GM23338 (cell line): ENCODE data around the gene OR51I1. TPM values are rescaled to one million over a fixed set of nuclear protein-coding genes. Genes with fewer than 3 reads are reported as not detected.

Source experiments
- ATAC-seq: fragments of 200-7000 bp; cut with Tn5 transposase; 3 replicates; pipeline ENCODE4 v1.9.1; 2020
- DNase-seq: peaks from one replicate; pipeline ENCODE4 v3.0.0-alpha.2; 2015; ENCODE audit warnings: low spot score
- H2AFZ ChIP-seq: fragments of 200-600 bp; sonication (generic); 2 replicates; pipeline ENCODE4 v1.8.0; 2016; ENCODE audit warnings: antibody characterized with exemption, mild to moderate bottlenecking, moderate library complexity
- H3F3A ChIP-seq: fragments of 200-600 bp; sonication (generic); replicated peaks from 2 replicates; pipeline ENCODE4 v1.8.0; 2017; ENCODE audit warnings: antibody characterized with exemption, mixed run types, low read depth
- H3K27ac ChIP-seq: fragments of 200-600 bp; sonication (generic); 2 replicates; pipeline ENCODE4 v1.6.1; 2016; ENCODE audit warnings: low read depth
- H3K27me3 ChIP-seq: fragments of 200-600 bp; sonication (generic); 2 replicates; pipeline ENCODE4 v1.8.0; 2016; ENCODE audit warnings: mild to moderate bottlenecking, mixed run types, moderate library complexity; ENCODE audit not compliant: insufficient read depth
- H3K36me3 ChIP-seq: fragments of 200-600 bp; sonication (generic); 2 replicates; pipeline ENCODE4 v1.8.0; 2016; ENCODE audit warnings: mild to moderate bottlenecking; ENCODE audit not compliant: insufficient read depth
- H3K4me1 ChIP-seq: fragments of 200-600 bp; sonication (generic); 2 replicates; pipeline ENCODE4 v1.8.0; 2016; ENCODE audit warnings: mild to moderate bottlenecking, moderate library complexity; ENCODE audit not compliant: insufficient read depth
- H3K4me2 ChIP-seq: fragments of 200-600 bp; sonication (generic); 2 replicates; pipeline ENCODE4 v1.7.1; 2017; ENCODE audit warnings: mixed run types
- H3K4me3 ChIP-seq: fragments of 200-600 bp; sonication (generic); 2 replicates; pipeline ENCODE4 v1.6.1; 2016; ENCODE audit warnings: mixed run types
- H3K79me2 ChIP-seq: fragments of 200-600 bp; sonication (generic); replicated peaks from 2 replicates; pipeline ENCODE4 v1.8.0; 2017; ENCODE audit warnings: mild to moderate bottlenecking; ENCODE audit not compliant: insufficient read depth
- H3K9me2 ChIP-seq: fragments of 200-600 bp; sonication (generic); 2 replicates; pipeline ENCODE4 v1.8.0; 2017; ENCODE audit not compliant: insufficient read depth
- H4K20me1 ChIP-seq: fragments of 200-600 bp; sonication (generic); replicated peaks from 2 replicates; pipeline ENCODE4 v1.8.0; 2017; ENCODE audit warnings: mild to moderate bottlenecking; ENCODE audit not compliant: insufficient read depth
- H3K27ac Mint-ChIP-seq: 2 replicates; pipeline ENCODE4 v1.8.0; 2020; ENCODE audit warnings: inconsistent platforms, mild to moderate bottlenecking, moderate library complexity, mixed read lengths
- H3K27me3 Mint-ChIP-seq: 3 replicates; pipeline ENCODE4 v1.8.0; 2022; ENCODE audit warnings: low read depth, mild to moderate bottlenecking, moderate library complexity, mixed read lengths, inconsistent platforms; ENCODE audit not compliant: insufficient read depth, poor library complexity
- H3K36me3 Mint-ChIP-seq: 3 replicates; pipeline ENCODE4 v1.8.0; 2021; ENCODE audit warnings: low read depth, mild to moderate bottlenecking, inconsistent platforms, moderate library complexity, mixed read lengths
- H3K4me1 Mint-ChIP-seq: 3 replicates; pipeline ENCODE4 v1.8.0; 2020; ENCODE audit warnings: mild to moderate bottlenecking, inconsistent platforms, mixed read lengths
- H3K4me3 Mint-ChIP-seq: 3 replicates; pipeline ENCODE4 v1.8.0; 2021; ENCODE audit warnings: moderate library complexity, mild to moderate bottlenecking, inconsistent platforms, mixed read lengths
- H3K9me3 Mint-ChIP-seq: 3 replicates; pipeline ENCODE4 v1.8.0; 2020; ENCODE audit warnings: moderate library complexity, mild to moderate bottlenecking, inconsistent platforms, mixed read lengths
- CREB1 ChIP-seq: fragments of 250-450 bp; sonication (Bioruptor Pico); IDR thresholded peaks from 2 replicates; pipeline ENCODE4 v1.5.0; 2020; ENCODE audit warnings: low read depth, mild to moderate bottlenecking, moderate library complexity
- EZH2 ChIP-seq: fragments of 200-600 bp; sonication (generic); IDR thresholded peaks from one replicate; pipeline ENCODE4 v1.8.0; 2017; ENCODE audit warnings: antibody characterized with exemption, mild to moderate bottlenecking, low read depth; ENCODE audit not compliant: unreplicated experiment
- JUNB ChIP-seq: IDR thresholded peaks from one replicate; pipeline ENCODE4 v1.6.1; 2016; ENCODE audit warnings: antibody characterized with exemption; ENCODE audit not compliant: unreplicated experiment
- NANOG ChIP-seq: IDR thresholded peaks from 2 replicates; pipeline ENCODE4 v1.6.1; 2016; ENCODE audit warnings: antibody characterized with exemption, borderline replicate concordance
- POLR2AphosphoS5 ChIP-seq: IDR thresholded peaks from 2 replicates; pipeline ENCODE4 v1.6.1; 2016; ENCODE audit warnings: antibody characterized with exemption, low read depth
- STAT1 ChIP-seq: IDR thresholded peaks from one replicate; pipeline ENCODE4 v1.6.1; 2016; ENCODE audit warnings: antibody characterized with exemption; ENCODE audit not compliant: unreplicated experiment
- ZNF114 ChIP-seq: fragments of 250-450 bp; sonication (Bioruptor Pico); IDR thresholded peaks from 2 replicates; pipeline ENCODE4 v1.5.0; 2020; ENCODE audit warnings: mild to moderate bottlenecking, moderate library complexity
- ZNF331 ChIP-seq: fragments of 250-450 bp; sonication (Bioruptor Pico); IDR thresholded peaks from 2 replicates; pipeline ENCODE4 v1.5.0; 2020; ENCODE audit warnings: low read depth, mild to moderate bottlenecking, moderate library complexity
- polyA plus RNA-seq: library from polyadenylated mRNA; unstranded; fragments of >200 nt; fragmentation: Nextera tagmentation; extraction: Ambion mirVana; gene quantifications from 2 replicates; pipeline ENCODE4 v1.2.1, GENCODE V29; 2016
- total RNA-seq: library from RNA; depleted of rRNA; stranded (reverse); fragments of >200 nt; shearing (Covaris generic); gene quantifications from 2 replicates; pipeline ENCODE4 v1.2.3, GENCODE V29; 2014
- TF ChIP-seq, protein P1 (sequence below): IDR thresholded peaks from one replicate; pipeline ENCODE4 v1.6.1; 2018; ENCODE audit warnings: antibody characterized with exemption; ENCODE audit not compliant: unreplicated experiment
- TF ChIP-seq, protein P2 (sequence below): IDR thresholded peaks from 2 replicates; pipeline ENCODE4 v1.6.1; 2016; ENCODE audit warnings: antibody characterized with exemption
- TF ChIP-seq, protein P3 (sequence below), 2 experiments: fragments of 200-600 bp in 1 of 2; sonication (generic) in 1 of 2; conservative IDR thresholded peaks; 2 replicates each; pipeline versions ENCODE4 v1.5.1 to v1.6.1; 2016 to 2017; ENCODE audit warnings: antibody characterized with exemption in 2 of 2, low read depth in 2 of 2, mild to moderate bottlenecking in 2 of 2, moderate library complexity in 1 of 2

Gene OR51I1
- total and polyA plus RNA-seq, 2 experiments from 2014 or later, result 1.1 TPM; not detected in 1

DNA sequence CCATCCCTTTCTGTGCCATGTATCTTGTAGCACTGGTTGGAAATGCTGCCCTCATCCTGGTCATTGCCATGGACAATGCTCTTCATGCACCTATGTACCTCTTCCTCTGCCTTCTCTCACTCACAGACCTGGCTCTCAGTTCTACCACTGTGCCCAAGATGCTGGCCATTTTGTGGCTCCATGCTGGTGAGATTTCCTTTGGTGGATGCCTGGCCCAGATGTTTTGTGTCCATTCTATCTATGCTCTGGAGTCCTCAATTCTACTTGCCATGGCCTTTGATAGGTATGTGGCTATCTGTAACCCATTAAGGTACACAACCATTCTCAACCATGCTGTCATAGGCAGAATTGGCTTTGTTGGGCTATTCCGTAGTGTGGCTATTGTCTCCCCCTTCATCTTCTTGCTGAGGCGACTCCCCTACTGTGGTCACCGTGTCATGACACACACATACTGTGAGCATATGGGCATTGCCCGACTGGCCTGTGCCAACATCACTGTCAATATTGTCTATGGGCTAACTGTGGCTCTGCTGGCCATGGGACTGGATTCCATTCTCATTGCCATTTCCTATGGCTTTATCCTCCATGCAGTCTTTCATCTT lies 47.6 kb upstream of the OR51I1 start:
- Mint-ChIP-seq H3K4me3 (no peak overlapping the region), H3K4me1 (no peaks in the 10 kb centered on the region), H3K27ac (no peak overlapping the region), H3K36me3 (no peaks in the 10 kb centered on the region), H3K27me3 (peaks cover under 1% of the 10 kb centered on the region), H3K9me3 (no peaks in the 10 kb centered on the region)
- Histone ChIP-seq H3K27ac (no peak overlapping the region), H3K4me1 (no peaks in the 10 kb centered on the region), H3K79me2 (no peaks in the 10 kb centered on the region), H3K9me2 (peaks cover 3% of the 10 kb centered on the region; the same call in 1 of the 2 replicates), H3K4me3 (no peak overlapping the region), H3F3A (no peaks in the 10 kb centered on the region), H3K36me3 (no peaks in the 10 kb centered on the region), H3K27me3 (no peaks in the 10 kb centered on the region), H4K20me1 (no peaks in the 10 kb centered on the region), H2AFZ (no peak overlapping the region), H3K4me2 (no peak overlapping the region)
- no peak for TF ChIP-seq CREB1 (CRISPR knock-in tag)
- TF ChIP-seq STAT1, result no peak
- TF ChIP-seq, protein P1, sequence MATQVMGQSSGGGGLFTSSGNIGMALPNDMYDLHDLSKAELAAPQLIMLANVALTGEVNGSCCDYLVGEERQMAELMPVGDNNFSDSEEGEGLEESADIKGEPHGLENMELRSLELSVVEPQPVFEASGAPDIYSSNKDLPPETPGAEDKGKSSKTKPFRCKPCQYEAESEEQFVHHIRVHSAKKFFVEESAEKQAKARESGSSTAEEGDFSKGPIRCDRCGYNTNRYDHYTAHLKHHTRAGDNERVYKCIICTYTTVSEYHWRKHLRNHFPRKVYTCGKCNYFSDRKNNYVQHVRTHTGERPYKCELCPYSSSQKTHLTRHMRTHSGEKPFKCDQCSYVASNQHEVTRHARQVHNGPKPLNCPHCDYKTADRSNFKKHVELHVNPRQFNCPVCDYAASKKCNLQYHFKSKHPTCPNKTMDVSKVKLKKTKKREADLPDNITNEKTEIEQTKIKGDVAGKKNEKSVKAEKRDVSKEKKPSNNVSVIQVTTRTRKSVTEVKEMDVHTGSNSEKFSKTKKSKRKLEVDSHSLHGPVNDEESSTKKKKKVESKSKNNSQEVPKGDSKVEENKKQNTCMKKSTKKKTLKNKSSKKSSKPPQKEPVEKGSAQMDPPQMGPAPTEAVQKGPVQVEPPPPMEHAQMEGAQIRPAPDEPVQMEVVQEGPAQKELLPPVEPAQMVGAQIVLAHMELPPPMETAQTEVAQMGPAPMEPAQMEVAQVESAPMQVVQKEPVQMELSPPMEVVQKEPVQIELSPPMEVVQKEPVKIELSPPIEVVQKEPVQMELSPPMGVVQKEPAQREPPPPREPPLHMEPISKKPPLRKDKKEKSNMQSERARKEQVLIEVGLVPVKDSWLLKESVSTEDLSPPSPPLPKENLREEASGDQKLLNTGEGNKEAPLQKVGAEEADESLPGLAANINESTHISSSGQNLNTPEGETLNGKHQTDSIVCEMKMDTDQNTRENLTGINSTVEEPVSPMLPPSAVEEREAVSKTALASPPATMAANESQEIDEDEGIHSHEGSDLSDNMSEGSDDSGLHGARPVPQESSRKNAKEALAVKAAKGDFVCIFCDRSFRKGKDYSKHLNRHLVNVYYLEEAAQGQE, result no peak
- TF ChIP-seq, protein P2, sequence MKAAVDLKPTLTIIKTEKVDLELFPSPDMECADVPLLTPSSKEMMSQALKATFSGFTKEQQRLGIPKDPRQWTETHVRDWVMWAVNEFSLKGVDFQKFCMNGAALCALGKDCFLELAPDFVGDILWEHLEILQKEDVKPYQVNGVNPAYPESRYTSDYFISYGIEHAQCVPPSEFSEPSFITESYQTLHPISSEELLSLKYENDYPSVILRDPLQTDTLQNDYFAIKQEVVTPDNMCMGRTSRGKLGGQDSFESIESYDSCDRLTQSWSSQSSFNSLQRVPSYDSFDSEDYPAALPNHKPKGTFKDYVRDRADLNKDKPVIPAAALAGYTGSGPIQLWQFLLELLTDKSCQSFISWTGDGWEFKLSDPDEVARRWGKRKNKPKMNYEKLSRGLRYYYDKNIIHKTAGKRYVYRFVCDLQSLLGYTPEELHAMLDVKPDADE, result no peak
- TF ChIP-seq JUNB, result no peak
- TF ChIP-seq NANOG, result no peak
- TF ChIP-seq ZNF114 (CRISPR knock-in tag), result no peak
- TF ChIP-seq ZNF331 (CRISPR knock-in tag), result no peak
- ATAC-seq, result no peak
- no peak for DNase-seq

DNA sequence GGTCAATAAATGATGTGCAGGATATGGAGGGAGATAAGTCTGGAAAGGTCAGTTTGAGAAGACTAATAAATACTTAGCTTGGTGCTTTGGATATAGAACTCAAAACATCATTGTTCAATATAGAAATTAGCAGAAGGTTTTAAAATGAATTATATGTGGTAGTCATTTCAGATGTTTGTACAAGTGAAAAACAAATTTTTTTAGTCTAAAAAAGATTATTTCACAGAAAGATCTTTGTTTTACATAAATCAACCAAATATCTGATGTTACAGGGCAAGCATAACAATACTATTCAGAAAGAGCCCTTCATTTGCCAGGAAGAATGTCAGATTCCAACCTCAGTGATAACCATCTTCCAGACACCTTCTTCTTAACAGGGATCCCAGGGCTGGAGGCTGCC lies 47.1 kb upstream of the OR51I1 start, which contains the start of gene OR52D1:
Gene OR52D1 (plus strand): TSS at position 301 of the 400 bp plus-strand sequence. CDS start 22 bp downstream, at position 323.
- H3K27ac ChIP-seq, result no peak within 1 kb of the TSS
- no peak within 1 kb of the TSS for H2AFZ ChIP-seq
- H3K36me3 ChIP-seq, result no peaks in the 10 kb centered on the region
- no peaks in the 10 kb centered on the region for H3K4me1 ChIP-seq
- H3K4me3 Mint-ChIP-seq, result no peak within 1 kb of the TSS
- H3K27me3 Mint-ChIP-seq, result peaks cover 1% of the 10 kb centered on the region
- H3K79me2 ChIP-seq, result no peaks in the 10 kb centered on the region
- no peaks in the 10 kb centered on the region for H3F3A ChIP-seq
- no peaks in the 10 kb centered on the region for H3K36me3 Mint-ChIP-seq
- no peak within 1 kb of the TSS for H3K4me2 ChIP-seq
- no peaks in the 10 kb centered on the region for H3K4me1 Mint-ChIP-seq
- TF ChIP-seq NANOG (no peak), EZH2 (no peak), JUNB (no peak), POLR2AphosphoS5 (no peak), CREB1 (CRISPR knock-in tag) (no peak), ZNF331 (CRISPR knock-in tag) (no peak)
- TF ChIP-seq, protein P1, result no peak
- TF ChIP-seq, protein P2, result no peak
- TF ChIP-seq, protein P3, sequence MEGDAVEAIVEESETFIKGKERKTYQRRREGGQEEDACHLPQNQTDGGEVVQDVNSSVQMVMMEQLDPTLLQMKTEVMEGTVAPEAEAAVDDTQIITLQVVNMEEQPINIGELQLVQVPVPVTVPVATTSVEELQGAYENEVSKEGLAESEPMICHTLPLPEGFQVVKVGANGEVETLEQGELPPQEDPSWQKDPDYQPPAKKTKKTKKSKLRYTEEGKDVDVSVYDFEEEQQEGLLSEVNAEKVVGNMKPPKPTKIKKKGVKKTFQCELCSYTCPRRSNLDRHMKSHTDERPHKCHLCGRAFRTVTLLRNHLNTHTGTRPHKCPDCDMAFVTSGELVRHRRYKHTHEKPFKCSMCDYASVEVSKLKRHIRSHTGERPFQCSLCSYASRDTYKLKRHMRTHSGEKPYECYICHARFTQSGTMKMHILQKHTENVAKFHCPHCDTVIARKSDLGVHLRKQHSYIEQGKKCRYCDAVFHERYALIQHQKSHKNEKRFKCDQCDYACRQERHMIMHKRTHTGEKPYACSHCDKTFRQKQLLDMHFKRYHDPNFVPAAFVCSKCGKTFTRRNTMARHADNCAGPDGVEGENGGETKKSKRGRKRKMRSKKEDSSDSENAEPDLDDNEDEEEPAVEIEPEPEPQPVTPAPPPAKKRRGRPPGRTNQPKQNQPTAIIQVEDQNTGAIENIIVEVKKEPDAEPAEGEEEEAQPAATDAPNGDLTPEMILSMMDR (conservative IDR thresholded peaks at IDR 0.05; ENCODE audit: low read depth in 2 of 2), result no peak
- H3K9me3 Mint-ChIP-seq, result no peaks in the 10 kb centered on the region
- H3K9me2 ChIP-seq, result peaks cover 3% of the 10 kb centered on the region; the same call in 1 of the 2 replicates
- no peak within 1 kb of the TSS for H3K4me3 ChIP-seq
- H3K27ac Mint-ChIP-seq, result no peak within 1 kb of the TSS
- ATAC-seq (no peak), DNase-seq (no peak)
- H3K27me3 ChIP-seq, result no peaks in the 10 kb centered on the region
- H4K20me1 ChIP-seq, result no peaks in the 10 kb centered on the region
